ENCODE measurements around the gene NR4A2. TPM values are rescaled to one million over a fixed set of nuclear protein-coding genes. Genes with fewer than 3 reads are reported as not detected.
A peak's percentile ranks its signal among the peaks of the same experiment; 100 is the strongest.

NR4A2 gene
- total RNA-seq, 1 experiment from 2014 or later, result 0.66 TPM

DNA sequence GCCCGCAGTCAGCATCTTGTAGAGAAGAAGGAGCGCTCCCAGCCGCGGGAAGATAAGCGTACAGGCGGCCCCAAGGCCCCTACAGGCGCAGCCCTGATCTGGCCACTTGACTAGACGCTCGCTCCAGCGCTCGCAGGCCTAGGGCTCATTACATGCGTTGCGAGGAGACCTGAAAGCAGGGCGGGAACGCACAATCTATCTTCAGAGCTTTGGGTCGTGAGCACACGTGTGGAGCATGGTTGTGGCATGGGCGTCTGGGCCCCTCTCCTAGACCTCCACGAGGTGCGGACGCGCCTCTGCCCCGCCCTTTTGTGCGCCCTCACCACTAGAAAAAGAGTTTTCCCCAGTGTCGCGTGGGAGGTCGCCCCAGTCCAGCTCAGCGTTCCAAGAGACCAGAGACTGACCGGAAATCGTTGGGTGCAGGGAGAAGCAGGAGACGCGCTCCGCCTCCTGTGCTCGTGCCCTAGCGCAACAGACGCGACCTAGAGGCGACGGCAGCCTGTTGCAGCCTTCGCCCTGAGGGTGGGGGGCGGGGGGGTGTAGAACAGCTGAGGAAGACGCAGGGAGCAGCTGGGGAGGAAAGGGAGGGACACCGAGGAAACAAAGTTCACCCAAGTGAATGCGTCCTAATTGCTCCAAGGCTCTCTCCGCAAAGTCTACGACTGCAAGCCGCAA, 12.6 kb downstream of the NR4A2 start:
- DNase-seq (ENCODE audit: low spot score), result peak; percentile 76
- ChIA-PET POLR2A (interaction anchor here (0.6 to 0.9 kb wide), 3 partner anchors 9 to 124 kb away, joined by 3 to 5 read pairs (median 4); no protein-coding TSS in a partner anchor), CTCF (interaction anchor here (0.6 to 3.0 kb wide), 9 partner anchors 9 to 947 kb away, joined by 3 to 10 read pairs (median 3); no protein-coding TSS in a partner anchor)
- peaks cover 4% of the 10 kb centered on the region; the same call in 1 of the 2 replicates for H3K9me3 Mint-ChIP-seq
- peak; percentile 75 for ATAC-seq
- peak overlapping the region; percentile 58; the same call in 1 of the 2 replicates for H3K27ac Mint-ChIP-seq
- H3K27me3 Mint-ChIP-seq (ENCODE audit: low read depth), result peaks cover 90% of the 10 kb centered on the region
- peak overlapping the region; percentile 62 for H3K4me3 Mint-ChIP-seq
- peaks cover 34% of the 10 kb centered on the region for H3K4me1 Mint-ChIP-seq
- peaks cover 4% of the 10 kb centered on the region for H3K36me3 Mint-ChIP-seq
- TF ChIP-seq, protein P1, sequence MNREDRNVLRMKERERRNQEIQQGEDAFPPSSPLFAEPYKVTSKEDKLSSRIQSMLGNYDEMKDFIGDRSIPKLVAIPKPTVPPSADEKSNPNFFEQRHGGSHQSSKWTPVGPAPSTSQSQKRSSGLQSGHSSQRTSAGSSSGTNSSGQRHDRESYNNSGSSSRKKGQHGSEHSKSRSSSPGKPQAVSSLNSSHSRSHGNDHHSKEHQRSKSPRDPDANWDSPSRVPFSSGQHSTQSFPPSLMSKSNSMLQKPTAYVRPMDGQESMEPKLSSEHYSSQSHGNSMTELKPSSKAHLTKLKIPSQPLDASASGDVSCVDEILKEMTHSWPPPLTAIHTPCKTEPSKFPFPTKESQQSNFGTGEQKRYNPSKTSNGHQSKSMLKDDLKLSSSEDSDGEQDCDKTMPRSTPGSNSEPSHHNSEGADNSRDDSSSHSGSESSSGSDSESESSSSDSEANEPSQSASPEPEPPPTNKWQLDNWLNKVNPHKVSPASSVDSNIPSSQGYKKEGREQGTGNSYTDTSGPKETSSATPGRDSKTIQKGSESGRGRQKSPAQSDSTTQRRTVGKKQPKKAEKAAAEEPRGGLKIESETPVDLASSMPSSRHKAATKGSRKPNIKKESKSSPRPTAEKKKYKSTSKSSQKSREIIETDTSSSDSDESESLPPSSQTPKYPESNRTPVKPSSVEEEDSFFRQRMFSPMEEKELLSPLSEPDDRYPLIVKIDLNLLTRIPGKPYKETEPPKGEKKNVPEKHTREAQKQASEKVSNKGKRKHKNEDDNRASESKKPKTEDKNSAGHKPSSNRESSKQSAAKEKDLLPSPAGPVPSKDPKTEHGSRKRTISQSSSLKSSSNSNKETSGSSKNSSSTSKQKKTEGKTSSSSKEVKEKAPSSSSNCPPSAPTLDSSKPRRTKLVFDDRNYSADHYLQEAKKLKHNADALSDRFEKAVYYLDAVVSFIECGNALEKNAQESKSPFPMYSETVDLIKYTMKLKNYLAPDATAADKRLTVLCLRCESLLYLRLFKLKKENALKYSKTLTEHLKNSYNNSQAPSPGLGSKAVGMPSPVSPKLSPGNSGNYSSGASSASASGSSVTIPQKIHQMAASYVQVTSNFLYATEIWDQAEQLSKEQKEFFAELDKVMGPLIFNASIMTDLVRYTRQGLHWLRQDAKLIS (CRISPR knock-in tag; IDR thresholded peaks at IDR 0.05; ENCODE audit: borderline replicate concordance), result no peak
- TF ChIP-seq NR1H2 (CRISPR knock-in tag; IDR thresholded peaks at IDR 0.05) (no peak), ZNF396 (CRISPR knock-in tag; IDR thresholded peaks at IDR 0.05; ENCODE audit: borderline replicate concordance) (no peak), SMAD3 (CRISPR knock-in tag; IDR thresholded peaks at IDR 0.05; ENCODE audit: borderline replicate concordance) (no peak), USF1 (CRISPR knock-in tag; IDR thresholded peaks at IDR 0.05) (peak; percentile 76), MAX (CRISPR knock-in tag; IDR thresholded peaks at IDR 0.05) (peak; percentile 94), STAT6 (CRISPR knock-in tag; conservative IDR thresholded peaks at IDR 0.05; ENCODE audit: low read depth) (no peak), OVOL2 (CRISPR knock-in tag; IDR thresholded peaks at IDR 0.05; ENCODE audit: borderline replicate concordance) (no peak), CBFB (CRISPR knock-in tag; IDR thresholded peaks at IDR 0.05; ENCODE audit: low read depth) (peak; percentile 90; the same call in 1 of the 2 replicates), ZNF416 (CRISPR knock-in tag; IDR thresholded peaks at IDR 0.05) (no peak), ZNF121 (CRISPR knock-in tag; IDR thresholded peaks at IDR 0.05) (no peak), ZNF281 (CRISPR knock-in tag; IDR thresholded peaks at IDR 0.05) (no peak), ESRRA (CRISPR knock-in tag; IDR thresholded peaks at IDR 0.05; ENCODE audit: borderline replicate concordance) (peak; percentile 73; the same call in 1 of the 2 replicates), GABPB1 (CRISPR knock-in tag; IDR thresholded peaks at IDR 0.05) (no peak), FOXJ3 (CRISPR knock-in tag; IDR thresholded peaks at IDR 0.05; ENCODE audit: borderline replicate concordance) (no peak), TEAD4 (CRISPR knock-in tag; IDR thresholded peaks at IDR 0.05) (peak; percentile 90), CREM (CRISPR knock-in tag; IDR thresholded peaks at IDR 0.05) (peak; percentile 72; the same call in 1 of the 2 replicates), EMX1 (CRISPR knock-in tag; IDR thresholded peaks at IDR 0.05) (no peak), NFATC4 (CRISPR knock-in tag; IDR thresholded peaks at IDR 0.05) (no peak), ZNF317 (CRISPR knock-in tag; IDR thresholded peaks at IDR 0.05; ENCODE audit: borderline replicate concordance, low read depth) (0 out of 2 replicates have a peak, but pooled peaks have one; percentile 61)
- TF ChIP-seq, protein P2, sequence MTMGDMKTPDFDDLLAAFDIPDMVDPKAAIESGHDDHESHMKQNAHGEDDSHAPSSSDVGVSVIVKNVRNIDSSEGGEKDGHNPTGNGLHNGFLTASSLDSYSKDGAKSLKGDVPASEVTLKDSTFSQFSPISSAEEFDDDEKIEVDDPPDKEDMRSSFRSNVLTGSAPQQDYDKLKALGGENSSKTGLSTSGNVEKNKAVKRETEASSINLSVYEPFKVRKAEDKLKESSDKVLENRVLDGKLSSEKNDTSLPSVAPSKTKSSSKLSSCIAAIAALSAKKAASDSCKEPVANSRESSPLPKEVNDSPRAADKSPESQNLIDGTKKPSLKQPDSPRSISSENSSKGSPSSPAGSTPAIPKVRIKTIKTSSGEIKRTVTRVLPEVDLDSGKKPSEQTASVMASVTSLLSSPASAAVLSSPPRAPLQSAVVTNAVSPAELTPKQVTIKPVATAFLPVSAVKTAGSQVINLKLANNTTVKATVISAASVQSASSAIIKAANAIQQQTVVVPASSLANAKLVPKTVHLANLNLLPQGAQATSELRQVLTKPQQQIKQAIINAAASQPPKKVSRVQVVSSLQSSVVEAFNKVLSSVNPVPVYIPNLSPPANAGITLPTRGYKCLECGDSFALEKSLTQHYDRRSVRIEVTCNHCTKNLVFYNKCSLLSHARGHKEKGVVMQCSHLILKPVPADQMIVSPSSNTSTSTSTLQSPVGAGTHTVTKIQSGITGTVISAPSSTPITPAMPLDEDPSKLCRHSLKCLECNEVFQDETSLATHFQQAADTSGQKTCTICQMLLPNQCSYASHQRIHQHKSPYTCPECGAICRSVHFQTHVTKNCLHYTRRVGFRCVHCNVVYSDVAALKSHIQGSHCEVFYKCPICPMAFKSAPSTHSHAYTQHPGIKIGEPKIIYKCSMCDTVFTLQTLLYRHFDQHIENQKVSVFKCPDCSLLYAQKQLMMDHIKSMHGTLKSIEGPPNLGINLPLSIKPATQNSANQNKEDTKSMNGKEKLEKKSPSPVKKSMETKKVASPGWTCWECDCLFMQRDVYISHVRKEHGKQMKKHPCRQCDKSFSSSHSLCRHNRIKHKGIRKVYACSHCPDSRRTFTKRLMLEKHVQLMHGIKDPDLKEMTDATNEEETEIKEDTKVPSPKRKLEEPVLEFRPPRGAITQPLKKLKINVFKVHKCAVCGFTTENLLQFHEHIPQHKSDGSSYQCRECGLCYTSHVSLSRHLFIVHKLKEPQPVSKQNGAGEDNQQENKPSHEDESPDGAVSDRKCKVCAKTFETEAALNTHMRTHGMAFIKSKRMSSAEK (CRISPR knock-in tag; IDR thresholded peaks at IDR 0.05; ENCODE audit: borderline replicate concordance), result peak; percentile 53; the same call in 1 of the 2 replicates
- TF ChIP-seq, protein P3, sequence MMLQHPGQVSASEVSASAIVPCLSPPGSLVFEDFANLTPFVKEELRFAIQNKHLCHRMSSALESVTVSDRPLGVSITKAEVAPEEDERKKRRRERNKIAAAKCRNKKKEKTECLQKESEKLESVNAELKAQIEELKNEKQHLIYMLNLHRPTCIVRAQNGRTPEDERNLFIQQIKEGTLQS (CRISPR knock-in tag; conservative IDR thresholded peaks at IDR 0.05), result no peak
